ENCODE measurements around the gene CEP170.

The CEP170 gene

GRCh38 chr1:243253926-243254232, 1.2 kb downstream of the CEP170 start:
- peaks cover 61% of the 10 kb centered on the region; the same call in 1 of the 2 replicates for H3K79me2 ChIP-seq (ENCODE audit: insufficient read depth, low read depth)
- no peaks in the 10 kb centered on the region for H4K20me1 ChIP-seq (ENCODE audit: insufficient read depth)
- H3K4me2 ChIP-seq = peak overlapping the region; percentile 85
- H3K27ac ChIP-seq = peak overlapping the region; percentile 78
- peak overlapping the region; percentile 46 for H3K4me3 ChIP-seq (IDR thresholded peaks at IDR 0.05; ENCODE audit: insufficient read depth, low read depth, low read length)
- no peaks in the 10 kb centered on the region for H3K36me3 ChIP-seq (ENCODE audit: insufficient read depth)
- no peaks in the 10 kb centered on the region for H3K27me3 ChIP-seq (ENCODE audit: insufficient read depth, low read depth)
- peaks cover 30% of the 10 kb centered on the region for H3K4me1 ChIP-seq (ENCODE audit: low read depth, poor library complexity, severe bottlenecking)
- H2AFZ ChIP-seq (ENCODE audit: low read depth) = no peak overlapping the region
- TF ChIP-seq CTCF (conservative IDR thresholded peaks at IDR 0.05; ENCODE audit: low read depth, low read length) = no peak
- peak overlapping the region; percentile 69 for H3K9ac ChIP-seq

- peak overlapping the region; percentile 46 for H3K4me3 ChIP-seq (IDR thresholded peaks at IDR 0.05; ENCODE audit: insufficient read depth, low read depth, low read length)
- H3K27ac ChIP-seq = peak overlapping the region; percentile 78; the same call in 1 of the 2 replicates
- H3K4me1 ChIP-seq (ENCODE audit: low read depth, poor library complexity, severe bottlenecking) = peaks cover 30% of the 10 kb centered on the region
- H3K9ac ChIP-seq = peak overlapping the region; percentile 69; the same call in 1 of the 2 replicates
- no peaks in the 10 kb centered on the region for H3K36me3 ChIP-seq (ENCODE audit: insufficient read depth)
- H2AFZ ChIP-seq (ENCODE audit: low read depth) = no peak overlapping the region
- H4K20me1 ChIP-seq (ENCODE audit: insufficient read depth) = no peaks in the 10 kb centered on the region
- H3K27me3 ChIP-seq (ENCODE audit: insufficient read depth, low read depth) = no peaks in the 10 kb centered on the region
- TF ChIP-seq CTCF (conservative IDR thresholded peaks at IDR 0.05; ENCODE audit: low read depth, low read length) = no peak
- H3K4me2 ChIP-seq = peak overlapping the region; percentile 85
- H3K79me2 ChIP-seq (ENCODE audit: insufficient read depth, low read depth) = peaks cover 65% of the 10 kb centered on the region; the same call in 1 of the 2 replicates
Observed at GRCh38 chr1:243253211-243253925, 1.7 kb downstream of the CEP170 start.

- no peak overlapping the region for H3K27ac ChIP-seq
- H3K4me2 ChIP-seq = no peak overlapping the region
- no peak overlapping the region for H3K4me3 ChIP-seq (IDR thresholded peaks at IDR 0.05; ENCODE audit: insufficient read depth, low read depth, low read length)
- peaks cover 23% of the 10 kb centered on the region for H3K4me1 ChIP-seq (ENCODE audit: low read depth, poor library complexity, severe bottlenecking)
- peaks cover 68% of the 10 kb centered on the region; the same call in 1 of the 2 replicates for H3K79me2 ChIP-seq (ENCODE audit: insufficient read depth, low read depth)
- no peak overlapping the region for H3K9ac ChIP-seq
- H3K36me3 ChIP-seq (ENCODE audit: insufficient read depth) = no peaks in the 10 kb centered on the region
- no peaks in the 10 kb centered on the region for H3K27me3 ChIP-seq (ENCODE audit: insufficient read depth, low read depth)
- no peak for TF ChIP-seq CTCF (conservative IDR thresholded peaks at IDR 0.05; ENCODE audit: low read depth, low read length)
- no peak overlapping the region for H2AFZ ChIP-seq (ENCODE audit: low read depth)
- no peaks in the 10 kb centered on the region for H4K20me1 ChIP-seq (ENCODE audit: insufficient read depth)
Observed at GRCh38 chr1:243251539-243251938, 3.5 kb downstream of the CEP170 start.

GRCh38 chr1:243250102-243250501, 5.0 kb downstream of the CEP170 start:
- no peak for TF ChIP-seq CTCF (conservative IDR thresholded peaks at IDR 0.05; ENCODE audit: low read depth, low read length)
- H4K20me1 ChIP-seq (ENCODE audit: insufficient read depth) = no peaks in the 10 kb centered on the region
- H3K36me3 ChIP-seq (ENCODE audit: insufficient read depth) = no peaks in the 10 kb centered on the region
- H3K9ac ChIP-seq = no peak overlapping the region
- no peak overlapping the region for H3K27ac ChIP-seq
- H2AFZ ChIP-seq (ENCODE audit: low read depth) = no peak overlapping the region
- no peak overlapping the region for H3K4me2 ChIP-seq
- peaks cover 22% of the 10 kb centered on the region for H3K4me1 ChIP-seq (ENCODE audit: low read depth, poor library complexity, severe bottlenecking)
- no peak overlapping the region for H3K4me3 ChIP-seq (IDR thresholded peaks at IDR 0.05; ENCODE audit: insufficient read depth, low read depth, low read length)
- H3K79me2 ChIP-seq (ENCODE audit: insufficient read depth, low read depth) = peaks cover 81% of the 10 kb centered on the region; the same call in 1 of the 2 replicates
- no peaks in the 10 kb centered on the region for H3K27me3 ChIP-seq (ENCODE audit: insufficient read depth, low read depth)
